GM23248 (cell line): Measurements from ENCODE around the gene MSANTD1. TPM values are rescaled to one million over a fixed set of nuclear protein-coding genes. Genes with fewer than 3 reads are reported as not detected.

Experiments
- DNase-seq: peaks from one replicate; pipeline ENCODE4 v3.0.0-alpha.2; 2015
- H2AFZ ChIP-seq: fragments of 200-600 bp; sonication (generic); 2 replicates; pipeline ENCODE4 v1.6.1; 2016; ENCODE audit warnings: antibody characterized with exemption
- H3F3A ChIP-seq: fragments of 200-600 bp; sonication (generic); 2 replicates; pipeline ENCODE4 v1.6.1; 2016; ENCODE audit warnings: mild to moderate bottlenecking, antibody characterized with exemption, mixed run types; ENCODE audit not compliant: insufficient read depth
- H3K27ac ChIP-seq: fragments of 200-600 bp; sonication (generic); 2 replicates; pipeline ENCODE4 v1.5.1; 2016; ENCODE audit warnings: mild to moderate bottlenecking
- H3K27me3 ChIP-seq: fragments of 200-600 bp; sonication (generic); replicated peaks from 2 replicates; pipeline ENCODE4 v1.6.1; 2016; ENCODE audit warnings: mild to moderate bottlenecking; ENCODE audit not compliant: insufficient read depth
- H3K36me3 ChIP-seq: fragments of 200-600 bp; sonication (generic); 2 replicates; pipeline ENCODE4 v1.6.1; 2016; ENCODE audit warnings: low read depth, mild to moderate bottlenecking
- H3K4me1 ChIP-seq: fragments of 200-600 bp; sonication (generic); 2 replicates; pipeline ENCODE4 v1.6.1; 2016; ENCODE audit warnings: mild to moderate bottlenecking; ENCODE audit not compliant: insufficient read depth
- H3K4me2 ChIP-seq: fragments of 200-600 bp; sonication (generic); one replicate; pipeline ENCODE4 v1.6.1; 2016; ENCODE audit warnings: mild to moderate bottlenecking; ENCODE audit not compliant: unreplicated experiment
- H3K4me3 ChIP-seq: fragments of 200-600 bp; sonication (generic); 2 replicates; pipeline ENCODE4 v1.5.1; 2016; ENCODE audit warnings: mild to moderate bottlenecking
- H3K79me2 ChIP-seq: fragments of 200-600 bp; sonication (generic); 2 replicates; pipeline ENCODE4 v1.6.1; 2016; ENCODE audit warnings: mild to moderate bottlenecking; ENCODE audit not compliant: insufficient read depth
- H3K9ac ChIP-seq: fragments of 200-600 bp; sonication (generic); 2 replicates; pipeline ENCODE4 v1.6.1; 2016; ENCODE audit warnings: mild to moderate bottlenecking
- H3K9me2 ChIP-seq: fragments of 200-600 bp; sonication (generic); 2 replicates; pipeline ENCODE4 v1.6.1; 2016; ENCODE audit warnings: mixed run types, mild to moderate bottlenecking, moderate library complexity; ENCODE audit not compliant: insufficient read depth
- H3K9me3 ChIP-seq: fragments of 200-600 bp; sonication (generic); one replicate; pipeline ENCODE4 v1.6.1; 2017; ENCODE audit warnings: low read depth
- H4K20me1 ChIP-seq: fragments of 200-600 bp; sonication (generic); 2 replicates; pipeline ENCODE4 v1.6.0; 2016; ENCODE audit not compliant: insufficient read depth
- EZH2 ChIP-seq: fragments of 200-600 bp; sonication (generic); IDR thresholded peaks from 2 replicates; pipeline ENCODE4 v1.6.1; 2018; ENCODE audit warnings: antibody characterized with exemption, mild to moderate bottlenecking; ENCODE audit not compliant: insufficient read depth, poor library complexity, severe bottlenecking
- EZH2phosphoT487 ChIP-seq: fragments of 200-600 bp; sonication (generic); IDR thresholded peaks from 2 replicates; pipeline ENCODE4 v1.6.1; 2018; ENCODE audit warnings: antibody characterized with exemption, moderate library complexity, mild to moderate bottlenecking, low read depth; ENCODE audit not compliant: insufficient read depth
- whole genome bisulfite sequencing, 2 experiments: methylation state at CpG; one replicate each; pipeline ENCODE4 v1.1.6; 2015 to 2017; ENCODE audit warnings: low lambda C conversion rate in 2 of 2, low coverage in 1 of 2; ENCODE audit errors: missing lambda C conversion rate in 2 of 2; 5-methylcytosine and 5-hydroxymethylcytosine counted together
- in situ Hi-C: fragments of 300-500 bp; cut with MboI; formaldehyde crosslinking; loops from 2 replicates; pipeline ENCODE4 v1.15.0; 2020
- polyA plus RNA-seq: library from polyadenylated mRNA; unstranded; fragments of >200 nt; fragmentation: Nextera tagmentation; extraction: Ambion mirVana; gene quantifications from 2 replicates; pipeline ENCODE4 v1.2.1, GENCODE V29; 2016
- total RNA-seq: library from RNA; depleted of rRNA; stranded (reverse); fragments of >200 nt; shearing (Covaris generic); gene quantifications from 2 replicates; pipeline ENCODE4 v1.2.3, GENCODE V29; 2014

MSANTD1 gene
- total and polyA plus RNA-seq, 2 experiments from 2014 or later = not detected

DNA sequence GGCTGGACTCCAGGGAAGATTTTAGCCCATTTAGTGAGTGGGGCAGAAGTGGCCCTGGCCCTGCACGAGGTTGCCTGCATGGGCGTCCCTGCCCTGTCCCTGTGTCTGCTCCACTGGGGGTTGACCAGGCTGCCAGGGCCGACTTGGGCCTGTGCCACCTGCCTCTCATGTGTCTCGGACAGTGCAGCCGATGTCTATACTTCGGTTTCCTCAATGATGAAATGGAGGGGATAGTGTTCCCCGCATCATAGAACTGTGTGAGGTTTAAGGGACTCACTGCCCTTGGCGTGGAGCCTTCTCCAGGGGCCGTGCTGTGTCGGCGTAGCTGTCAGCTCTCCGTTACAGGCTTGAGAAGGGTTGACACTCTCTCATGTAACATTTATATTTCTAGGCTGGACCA is 27.0 kb upstream of the MSANTD1 start:
- Histone ChIP-seq H3K79me2 (no peaks in the 10 kb centered on the region), H3K9me3 (no peaks in the 10 kb centered on the region), H2AFZ (no peak overlapping the region), H3F3A (no peaks in the 10 kb centered on the region), H4K20me1 (no peaks in the 10 kb centered on the region), H3K27me3 (no peaks in the 10 kb centered on the region), H3K4me2 (no peak overlapping the region), H3K4me1 (no peaks in the 10 kb centered on the region), H3K36me3 (peaks cover 10% of the 10 kb centered on the region; the same call in 1 of the 2 replicates), H3K27ac (no peak overlapping the region), H3K9ac (no peak overlapping the region), H3K4me3 (no peak overlapping the region), H3K9me2 (no peaks in the 10 kb centered on the region)
- in situ Hi-C loops = no loop called here
- WGBS, 2 experiments = 92 to 97% methylated on average over 10 to 12 of the region's 12 CpGs
- DNase-seq = no peak
- TF ChIP-seq EZH2phosphoT487 (no peak), EZH2 (no peak)

GRCh38 chr4:3223346-3223745 is 25.6 kb upstream of the MSANTD1 start:
- Histone ChIP-seq H2AFZ (no peak overlapping the region), H3K9me3 (no peaks in the 10 kb centered on the region), H3K9ac (no peak overlapping the region), H3K4me3 (no peak overlapping the region), H3K9me2 (no peaks in the 10 kb centered on the region), H3K4me2 (no peak overlapping the region), H3K4me1 (no peaks in the 10 kb centered on the region), H3K27ac (no peak overlapping the region), H4K20me1 (no peaks in the 10 kb centered on the region), H3F3A (no peaks in the 10 kb centered on the region), H3K36me3 (peaks cover 8% of the 10 kb centered on the region; the same call in 1 of the 2 replicates), H3K27me3 (no peaks in the 10 kb centered on the region), H3K79me2 (no peaks in the 10 kb centered on the region)
- DNase-seq = no peak
- in situ Hi-C loops = no loop called here
- 94 to 96% methylated on average over 11 of the region's 11 CpGs for WGBS, 2 experiments
- TF ChIP-seq EZH2phosphoT487 = no peak
- no peak for TF ChIP-seq EZH2

GRCh38 chr4:3223956-3224748 is 24.8 kb upstream of the MSANTD1 start:
- Histone ChIP-seq H3K4me2 (no peak overlapping the region), H3F3A (no peaks in the 10 kb centered on the region), H3K36me3 (peaks cover 8% of the 10 kb centered on the region; the same call in 1 of the 2 replicates), H3K9me3 (no peaks in the 10 kb centered on the region), H3K79me2 (no peaks in the 10 kb centered on the region), H3K9me2 (no peaks in the 10 kb centered on the region), H3K27me3 (no peaks in the 10 kb centered on the region), H3K27ac (no peak overlapping the region), H4K20me1 (no peaks in the 10 kb centered on the region), H3K4me3 (no peak overlapping the region), H3K4me1 (no peaks in the 10 kb centered on the region), H2AFZ (no peak overlapping the region), H3K9ac (no peak overlapping the region)
- WGBS, 2 experiments = 96 to 98% methylated on average over 13 of the region's 13 CpGs
- TF ChIP-seq EZH2 (no peak), EZH2phosphoT487 (no peak)
- in situ Hi-C loops = no loop called here
- DNase-seq = no peak

DNA sequence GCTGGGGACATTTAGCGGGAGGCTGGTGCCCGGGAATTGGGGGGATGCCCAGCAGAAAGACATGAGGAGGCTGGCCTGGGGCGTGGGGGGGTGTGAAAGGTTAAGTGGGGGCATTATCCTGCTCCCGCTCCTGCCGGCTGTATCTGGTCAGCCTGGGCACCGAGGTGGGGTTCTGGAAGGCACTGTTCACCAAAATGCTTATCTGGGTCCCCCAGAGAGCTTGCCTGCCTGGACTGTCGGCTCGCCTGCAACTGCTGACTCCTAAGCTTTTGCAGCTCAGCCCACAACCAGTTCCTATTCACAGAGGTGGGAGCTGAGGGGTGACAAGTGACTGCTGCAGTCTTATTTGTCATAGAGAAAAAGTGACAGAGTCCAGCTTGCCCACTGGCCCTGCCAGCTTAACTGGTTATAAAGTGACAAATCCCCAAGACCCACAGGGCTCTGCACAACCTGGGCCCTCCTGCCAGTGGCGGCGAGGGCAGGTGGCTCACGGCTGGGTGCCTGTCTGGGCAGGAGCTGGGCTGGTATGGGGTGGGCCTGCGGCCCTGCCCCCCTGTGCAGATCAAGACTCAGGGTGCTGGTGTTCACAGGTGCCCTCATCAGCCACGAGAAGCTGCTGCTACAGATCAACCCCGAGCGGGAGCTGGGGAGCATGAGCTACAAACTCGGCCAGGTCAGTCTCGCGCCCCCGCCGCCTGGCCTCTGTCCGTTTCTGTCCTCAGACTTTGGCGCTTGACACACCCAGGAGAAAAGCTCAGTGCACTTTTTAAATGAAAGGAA is 23.7 kb upstream of the MSANTD1 start:
- Histone ChIP-seq H3K9ac (no peak overlapping the region), H3K4me1 (no peaks in the 10 kb centered on the region), H3K27me3 (no peaks in the 10 kb centered on the region), H2AFZ (no peak overlapping the region), H3K27ac (no peak overlapping the region), H4K20me1 (no peaks in the 10 kb centered on the region), H3K4me3 (no peak overlapping the region), H3K9me2 (no peaks in the 10 kb centered on the region), H3K79me2 (no peaks in the 10 kb centered on the region), H3K36me3 (peaks cover 8% of the 10 kb centered on the region; the same call in 1 of the 2 replicates), H3K4me2 (no peak overlapping the region), H3F3A (no peaks in the 10 kb centered on the region), H3K9me3 (no peaks in the 10 kb centered on the region)
- in situ Hi-C loops = no loop called here
- DNase-seq = no peak
- no peak for TF ChIP-seq EZH2phosphoT487
- no peak for TF ChIP-seq EZH2
- 92 to 94% methylated on average over 21 of the region's 22 CpGs for WGBS, 2 experiments
